ENCODE data around the gene FGF5.
"Not testable (repeated sequence)": the region's sequence is repeated elsewhere in the genome, so short reads cannot be mapped to it uniquely, and the experiment has no call there.

Gene FGF5

DNA sequence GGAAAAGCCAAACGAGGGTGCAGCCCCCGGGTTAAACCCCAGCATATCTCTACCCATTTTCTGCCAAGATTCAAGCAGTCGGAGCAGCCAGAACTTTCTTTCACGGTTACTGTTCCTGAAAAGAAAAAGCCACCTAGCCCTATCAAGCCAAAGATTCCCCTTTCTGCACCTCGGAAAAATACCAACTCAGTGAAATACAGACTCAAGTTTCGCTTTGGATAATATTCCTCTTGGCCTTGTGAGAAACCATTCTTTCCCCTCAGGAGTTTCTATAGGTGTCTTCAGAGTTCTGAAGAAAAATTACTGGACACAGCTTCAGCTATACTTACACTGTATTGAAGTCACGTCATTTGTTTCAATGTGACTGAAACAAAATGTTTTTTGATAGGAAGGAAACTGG is 20.0 kb downstream of the FGF5 start:
- Histone ChIP-seq H3K36me3 (ENCODE audit: control insufficient read depth, insufficient read depth, low read length) (no peaks in the 10 kb centered on the region), H3K4me3 (ENCODE audit: low read length) (no peak overlapping the region), H3K4me1 (ENCODE audit: control insufficient read depth, insufficient read depth, low read length) (no peaks in the 10 kb centered on the region), H3K27ac (ENCODE audit: low read length) (no peak overlapping the region), H3K27me3 (ENCODE audit: control insufficient read depth, insufficient read depth, low read length) (no peaks in the 10 kb centered on the region), H3K9me3 (ENCODE audit: control insufficient read depth, insufficient read depth, low read length) (no peaks in the 10 kb centered on the region)
- DNase-seq (ENCODE audit: low read depth, low spot score), result no peak
- no CpG with 5 or more reads among the region's 7 CpGs for WGBS (ENCODE audit: insufficient coverage, insufficient read length)

DNA sequence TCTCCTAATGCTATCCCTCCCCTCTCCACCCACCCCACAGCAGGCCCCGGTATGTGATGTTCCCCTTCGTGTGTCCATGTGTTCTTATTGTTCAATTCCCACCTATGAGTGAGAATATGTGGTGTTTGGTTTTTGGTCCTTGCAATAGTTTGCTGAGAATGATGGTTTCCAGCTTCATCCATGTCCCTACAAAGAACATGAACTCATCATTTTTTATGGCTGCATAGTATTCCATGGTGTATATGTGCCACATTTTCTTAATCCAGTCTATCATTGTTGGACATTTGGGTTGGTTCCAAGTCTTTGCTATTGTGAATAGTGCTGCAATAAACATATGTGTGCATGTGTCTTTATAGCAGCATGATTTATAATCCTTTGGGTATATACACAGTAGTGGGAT is 24.2 kb downstream of the FGF5 start:
- not testable (repeated sequence) for H3K27me3 ChIP-seq (ENCODE audit: control insufficient read depth, insufficient read depth, low read length); H3K4me1 ChIP-seq (ENCODE audit: control insufficient read depth, insufficient read depth, low read length); H3K4me3 ChIP-seq (ENCODE audit: low read length); H3K36me3 ChIP-seq (ENCODE audit: control insufficient read depth, insufficient read depth, low read length); H3K27ac ChIP-seq (ENCODE audit: low read length); H3K9me3 ChIP-seq (ENCODE audit: control insufficient read depth, insufficient read depth, low read length); DNase-seq (ENCODE audit: low read depth, low spot score)
- WGBS (ENCODE audit: insufficient coverage, insufficient read length), result no CpG with 5 or more reads among the region's 2 CpGs

DNA sequence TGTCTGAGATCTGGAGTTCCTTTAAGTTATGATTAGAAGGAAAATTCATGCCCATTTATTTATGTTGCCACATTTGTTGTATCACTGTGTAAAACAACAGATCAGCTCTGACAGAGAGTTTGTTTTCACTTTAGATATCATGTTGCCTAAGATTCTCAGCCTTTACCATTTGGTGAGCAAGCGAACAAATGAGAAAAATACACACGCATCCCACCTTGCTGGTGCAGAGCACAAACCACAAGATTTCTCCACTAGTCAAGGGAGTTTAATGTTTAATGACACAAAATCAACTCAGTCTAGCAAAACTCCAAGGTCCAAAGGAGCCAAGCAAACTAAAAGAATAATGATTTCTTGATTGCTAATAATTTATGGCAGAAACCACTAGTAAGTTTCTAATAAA is 27.7 kb downstream of the FGF5 start:
- no peak for DNase-seq (ENCODE audit: low read depth, low spot score)
- Histone ChIP-seq H3K27me3 (ENCODE audit: control insufficient read depth, insufficient read depth, low read length) (no peaks in the 10 kb centered on the region), H3K36me3 (ENCODE audit: control insufficient read depth, insufficient read depth, low read length) (no peaks in the 10 kb centered on the region), H3K9me3 (ENCODE audit: control insufficient read depth, insufficient read depth, low read length) (no peaks in the 10 kb centered on the region), H3K4me1 (ENCODE audit: control insufficient read depth, insufficient read depth, low read length) (no peaks in the 10 kb centered on the region), H3K4me3 (ENCODE audit: low read length) (no peak overlapping the region), H3K27ac (ENCODE audit: low read length) (no peak overlapping the region)
- no CpG with 5 or more reads among the region's 2 CpGs for whole genome bisulfite sequencing (ENCODE audit: insufficient coverage, insufficient read length)

DNA sequence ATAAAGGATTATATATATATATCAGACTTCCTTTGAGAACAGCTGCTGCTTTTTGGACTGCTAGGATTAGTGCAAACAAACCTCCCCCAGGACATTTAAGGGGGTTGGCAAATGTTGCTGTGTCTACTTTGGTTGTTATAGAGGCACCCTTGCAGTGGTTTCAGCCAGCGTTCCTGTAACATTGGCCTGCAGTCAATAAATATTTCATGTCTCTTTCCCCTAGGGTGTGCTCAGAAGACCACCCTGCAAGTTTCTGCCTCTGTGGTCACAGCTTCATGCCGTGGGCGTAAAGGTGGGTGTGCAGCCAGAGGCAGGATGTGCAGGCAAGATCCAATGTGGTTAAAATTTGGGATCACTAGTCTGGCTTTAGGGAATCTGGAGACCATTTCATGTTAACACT is 28.9 kb downstream of the FGF5 start:
- H3K27ac ChIP-seq (ENCODE audit: low read length), result no peak overlapping the region
- no CpG with 5 or more reads among the region's 3 CpGs for WGBS (ENCODE audit: insufficient coverage, insufficient read length)
- H3K9me3 ChIP-seq (ENCODE audit: control insufficient read depth, insufficient read depth, low read length), result no peaks in the 10 kb centered on the region
- no peaks in the 10 kb centered on the region for H3K4me1 ChIP-seq (ENCODE audit: control insufficient read depth, insufficient read depth, low read length)
- no peaks in the 10 kb centered on the region for H3K36me3 ChIP-seq (ENCODE audit: control insufficient read depth, insufficient read depth, low read length)
- no peak for DNase-seq (ENCODE audit: low read depth, low spot score)
- H3K4me3 ChIP-seq (ENCODE audit: low read length), result no peak overlapping the region
- no peaks in the 10 kb centered on the region for H3K27me3 ChIP-seq (ENCODE audit: control insufficient read depth, insufficient read depth, low read length)

DNA sequence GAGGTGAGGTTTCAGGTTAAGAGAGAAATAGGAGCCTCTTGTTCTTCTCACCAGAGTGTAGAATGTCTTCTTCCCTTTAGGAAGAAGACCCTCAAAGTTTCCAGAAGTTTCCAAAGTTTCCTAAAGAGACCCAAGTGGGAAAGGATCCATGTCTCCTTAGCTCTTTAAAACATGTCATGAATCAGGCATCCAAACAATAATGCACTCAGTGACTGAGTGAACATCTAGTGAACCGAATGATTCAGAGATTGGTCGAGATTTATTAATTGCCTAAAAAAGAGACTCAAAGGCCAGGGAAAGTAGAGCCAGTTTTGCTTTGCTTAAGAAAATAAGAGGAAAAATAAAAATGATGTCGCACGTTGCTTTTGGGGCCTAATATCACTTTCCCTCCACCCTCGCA is 29.4 kb downstream of the FGF5 start:
- no peak overlapping the region for H3K27ac ChIP-seq (ENCODE audit: low read length)
- no peaks in the 10 kb centered on the region for H3K27me3 ChIP-seq (ENCODE audit: control insufficient read depth, insufficient read depth, low read length)
- H3K9me3 ChIP-seq (ENCODE audit: control insufficient read depth, insufficient read depth, low read length), result no peaks in the 10 kb centered on the region
- H3K4me1 ChIP-seq (ENCODE audit: control insufficient read depth, insufficient read depth, low read length), result no peaks in the 10 kb centered on the region
- no peak overlapping the region for H3K4me3 ChIP-seq (ENCODE audit: low read length)
- no peaks in the 10 kb centered on the region for H3K36me3 ChIP-seq (ENCODE audit: control insufficient read depth, insufficient read depth, low read length)
- WGBS (ENCODE audit: insufficient coverage, insufficient read length), result no CpG with 5 or more reads among the region's 5 CpGs
- no peak for DNase-seq (ENCODE audit: low read depth, low spot score)

DNA sequence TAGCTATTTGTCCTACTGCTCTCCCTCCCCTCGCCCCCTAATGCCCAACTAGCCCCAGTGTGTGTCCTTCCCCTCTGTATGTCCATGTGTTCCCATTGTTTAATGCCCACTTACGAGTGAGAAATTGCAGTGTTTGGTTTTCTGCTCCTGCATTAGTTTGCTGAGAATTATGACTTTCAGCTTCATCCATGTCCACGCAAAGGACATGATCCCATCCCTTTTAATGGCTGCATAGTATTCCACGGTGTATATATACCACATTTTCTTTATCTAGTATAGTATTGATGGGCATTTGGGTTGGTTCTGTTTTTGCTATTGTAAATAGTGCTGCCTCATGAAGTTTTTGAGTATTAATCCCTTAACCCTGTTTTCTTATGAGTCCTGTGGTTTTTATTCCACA is 35.4 kb downstream of the FGF5 start:
- no peak overlapping the region for H3K4me3 ChIP-seq (ENCODE audit: low read length)
- no peak for DNase-seq (ENCODE audit: low read depth, low spot score)
- no peaks in the 10 kb centered on the region for H3K36me3 ChIP-seq (ENCODE audit: control insufficient read depth, insufficient read depth, low read length)
- no peaks in the 10 kb centered on the region for H3K9me3 ChIP-seq (ENCODE audit: control insufficient read depth, insufficient read depth, low read length)
- no CpG with 5 or more reads among the region's 4 CpGs for WGBS (ENCODE audit: insufficient coverage, insufficient read length)
- H3K4me1 ChIP-seq (ENCODE audit: control insufficient read depth, insufficient read depth, low read length), result no peaks in the 10 kb centered on the region; the same call in 1 of the 2 replicates
- H3K27ac ChIP-seq (ENCODE audit: low read length), result no peak overlapping the region
- H3K27me3 ChIP-seq (ENCODE audit: control insufficient read depth, insufficient read depth, low read length), result no peaks in the 10 kb centered on the region

DNA sequence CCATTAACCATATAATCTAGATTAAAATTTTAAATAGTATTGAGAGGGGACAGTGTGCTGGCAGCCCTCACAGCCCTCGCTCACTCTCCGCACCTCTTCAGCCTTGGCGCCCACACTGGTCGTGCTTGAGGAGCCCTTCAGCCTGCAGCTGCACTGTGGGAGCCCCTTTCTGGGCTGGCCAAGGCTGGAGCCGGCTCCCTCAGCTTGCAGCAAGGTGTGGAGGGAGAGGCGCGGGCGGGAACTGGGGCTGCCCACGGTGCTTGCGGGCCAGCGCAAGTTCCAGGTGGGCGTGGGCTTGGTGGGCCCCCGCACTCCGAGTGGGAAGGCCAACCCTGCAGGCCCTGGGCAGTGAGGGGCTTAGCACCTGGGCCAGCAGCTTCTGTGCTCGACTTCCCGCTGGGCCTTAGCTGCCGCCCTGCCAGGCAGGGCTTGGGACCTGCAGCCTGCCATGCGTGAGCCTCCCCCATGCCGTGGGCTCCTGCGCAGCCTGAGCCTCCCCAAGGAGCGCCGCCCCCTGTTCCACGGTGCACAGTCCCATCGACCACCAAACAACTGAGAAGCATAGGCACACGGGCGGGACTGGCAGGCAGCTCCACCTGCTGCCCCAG is 36.3 kb downstream of the FGF5 start:
- DNase-seq (ENCODE audit: low read depth, low spot score), result no peak
- Histone ChIP-seq H3K36me3 (ENCODE audit: control insufficient read depth, insufficient read depth, low read length) (no peaks in the 10 kb centered on the region), H3K4me1 (ENCODE audit: control insufficient read depth, insufficient read depth, low read length) (peaks cover 1% of the 10 kb centered on the region), H3K4me3 (ENCODE audit: low read length) (no peak overlapping the region), H3K27me3 (ENCODE audit: control insufficient read depth, insufficient read depth, low read length) (no peaks in the 10 kb centered on the region), H3K27ac (ENCODE audit: low read length) (no peak overlapping the region), H3K9me3 (ENCODE audit: control insufficient read depth, insufficient read depth, low read length) (no peaks in the 10 kb centered on the region)
- no CpG with 5 or more reads among the region's 26 CpGs for WGBS (ENCODE audit: insufficient coverage, insufficient read length)

DNA sequence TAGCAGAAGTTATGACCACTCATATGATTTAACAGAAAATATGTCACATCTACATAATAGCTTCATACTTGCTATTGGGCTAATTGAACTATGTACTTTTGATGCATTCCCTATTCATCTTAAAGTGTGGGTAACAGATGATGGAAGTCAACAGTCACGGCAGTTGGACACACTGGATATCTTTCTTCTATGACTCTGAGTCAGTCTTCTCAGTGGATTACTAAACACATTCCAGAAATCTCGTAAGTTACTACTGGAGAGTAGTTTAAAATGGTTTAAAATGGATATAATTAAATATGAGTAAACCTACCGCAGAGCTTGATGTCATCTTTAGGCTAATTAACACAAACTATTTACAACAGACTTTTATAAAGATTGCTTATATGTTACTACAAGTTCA is 39.0 kb downstream of the FGF5 start:
- Histone ChIP-seq H3K9me3 (ENCODE audit: control insufficient read depth, insufficient read depth, low read length) (no peaks in the 10 kb centered on the region), H3K27me3 (ENCODE audit: control insufficient read depth, insufficient read depth, low read length) (no peaks in the 10 kb centered on the region), H3K4me3 (ENCODE audit: low read length) (no peak overlapping the region), H3K27ac (ENCODE audit: low read length) (no peak overlapping the region), H3K36me3 (ENCODE audit: control insufficient read depth, insufficient read depth, low read length) (no peaks in the 10 kb centered on the region), H3K4me1 (ENCODE audit: control insufficient read depth, insufficient read depth, low read length) (peaks cover 1% of the 10 kb centered on the region)
- WGBS (ENCODE audit: insufficient coverage, insufficient read length), result no CpG with 5 or more reads among the region's 3 CpGs
- no peak for DNase-seq (ENCODE audit: low read depth, low spot score)

DNA sequence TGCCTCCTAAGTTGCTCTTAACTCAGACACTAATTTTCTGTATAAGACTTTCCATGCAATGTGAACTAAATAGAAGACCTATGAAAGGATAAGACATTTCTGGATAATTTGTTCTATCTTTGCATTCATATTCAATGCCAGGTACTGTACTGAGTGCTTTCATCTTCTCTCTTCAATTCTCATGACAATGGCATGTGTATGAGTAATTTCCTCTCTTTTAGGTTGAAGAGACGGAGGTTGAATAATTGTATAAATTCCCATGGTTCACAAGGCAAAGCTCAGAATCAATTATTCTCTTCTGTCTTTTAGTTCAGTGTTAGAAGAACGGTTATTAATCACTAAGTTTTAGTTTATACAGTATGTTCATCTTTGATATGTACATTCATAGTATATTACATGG is 39.8 kb downstream of the FGF5 start:
- WGBS (ENCODE audit: insufficient coverage, insufficient read length), result no CpG with 5 or more reads among the region's 2 CpGs
- no peaks in the 10 kb centered on the region for H3K27me3 ChIP-seq (ENCODE audit: control insufficient read depth, insufficient read depth, low read length)
- H3K9me3 ChIP-seq (ENCODE audit: control insufficient read depth, insufficient read depth, low read length), result no peaks in the 10 kb centered on the region
- no peak overlapping the region for H3K4me3 ChIP-seq (ENCODE audit: low read length)
- no peaks in the 10 kb centered on the region for H3K36me3 ChIP-seq (ENCODE audit: control insufficient read depth, insufficient read depth, low read length)
- H3K4me1 ChIP-seq (ENCODE audit: control insufficient read depth, insufficient read depth, low read length), result peaks cover 1% of the 10 kb centered on the region
- DNase-seq (ENCODE audit: low read depth, low spot score), result no peak
- H3K27ac ChIP-seq (ENCODE audit: low read length), result no peak overlapping the region

DNA sequence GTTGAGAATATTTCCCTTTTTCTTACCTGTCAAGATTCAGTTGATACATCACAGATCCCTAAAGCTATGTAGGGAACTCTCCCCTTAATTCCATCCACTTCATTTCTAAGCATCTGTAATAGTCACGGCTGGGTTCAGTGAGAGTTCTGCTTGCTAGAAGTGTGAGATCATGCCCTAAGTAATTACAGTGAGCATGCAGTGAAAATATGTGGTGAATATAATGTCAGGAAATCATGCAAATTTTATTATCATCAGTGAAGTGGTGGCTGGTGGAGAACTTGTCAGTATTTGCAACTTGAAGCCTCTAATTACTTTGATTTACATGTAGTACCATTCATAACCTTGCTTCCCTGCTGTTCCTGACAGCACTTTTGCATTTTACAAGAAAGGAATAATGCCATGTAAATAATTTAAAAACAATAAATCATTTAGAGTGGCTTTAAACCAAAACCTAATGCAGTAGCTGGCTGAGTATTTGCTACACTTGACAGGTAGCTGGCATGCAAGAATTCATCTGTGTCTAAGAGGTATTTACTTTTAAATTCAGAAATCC is 40.8 kb downstream of the FGF5 start:
- Histone ChIP-seq H3K27me3 (ENCODE audit: control insufficient read depth, insufficient read depth, low read length) (no peaks in the 10 kb centered on the region), H3K9me3 (ENCODE audit: control insufficient read depth, insufficient read depth, low read length) (no peaks in the 10 kb centered on the region), H3K4me1 (ENCODE audit: control insufficient read depth, insufficient read depth, low read length) (peaks cover 1% of the 10 kb centered on the region), H3K36me3 (ENCODE audit: control insufficient read depth, insufficient read depth, low read length) (no peaks in the 10 kb centered on the region), H3K4me3 (ENCODE audit: low read length) (no peak overlapping the region), H3K27ac (ENCODE audit: low read length) (no peak overlapping the region)
- DNase-seq (ENCODE audit: low read depth, low spot score), result no peak
- WGBS (ENCODE audit: insufficient coverage, insufficient read length), result no CpG with 5 or more reads among the region's 1 CpG

DNA sequence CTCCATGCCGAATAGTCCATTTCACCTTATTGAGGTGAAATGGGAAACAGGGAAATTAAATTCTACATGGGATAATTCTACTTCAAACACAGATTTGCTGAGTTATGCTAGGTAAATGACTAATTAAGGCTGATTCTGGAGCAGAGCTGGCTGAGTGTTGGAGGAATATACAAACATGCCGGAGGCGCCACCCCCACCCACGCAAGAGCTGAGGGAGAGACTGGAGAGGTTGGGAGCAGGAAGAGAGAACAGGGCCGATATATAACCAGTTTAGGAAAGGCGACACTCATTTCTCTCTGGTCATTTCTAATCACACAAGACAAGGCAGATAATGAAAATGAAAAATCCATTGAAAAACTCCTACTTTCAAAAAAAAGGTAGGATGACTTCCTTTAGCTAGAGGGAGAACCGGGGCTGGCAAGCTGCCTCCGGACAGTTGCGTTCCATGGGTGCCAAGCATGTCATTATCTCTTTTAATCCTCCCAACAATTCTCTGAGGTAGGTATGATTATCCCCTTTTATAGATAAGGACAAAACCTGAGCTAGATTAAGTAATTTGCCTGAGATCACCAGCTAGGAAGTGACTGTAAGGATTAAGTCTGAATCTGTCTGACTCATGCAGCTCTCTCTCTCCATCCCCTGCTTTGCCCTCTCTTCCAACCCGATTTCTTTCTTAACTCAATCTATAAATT is 41.5 kb downstream of the FGF5 start:
- no peaks in the 10 kb centered on the region for H3K27me3 ChIP-seq (ENCODE audit: control insufficient read depth, insufficient read depth, low read length)
- peaks cover 1% of the 10 kb centered on the region for H3K4me1 ChIP-seq (ENCODE audit: control insufficient read depth, insufficient read depth, low read length)
- DNase-seq (ENCODE audit: low read depth, low spot score), result no peak
- H3K27ac ChIP-seq (ENCODE audit: low read length), result no peak overlapping the region
- H3K36me3 ChIP-seq (ENCODE audit: control insufficient read depth, insufficient read depth, low read length), result no peaks in the 10 kb centered on the region
- H3K9me3 ChIP-seq (ENCODE audit: control insufficient read depth, insufficient read depth, low read length), result no peaks in the 10 kb centered on the region
- H3K4me3 ChIP-seq (ENCODE audit: low read length), result no peak overlapping the region
- 100% methylated on average over 1 of the region's 10 CpGs for WGBS (ENCODE audit: insufficient coverage, insufficient read length)

Data from iPS DF 6.9 (cell line).